ENCODE measurements around the gene PDE4C. TPM values are rescaled to one million over a fixed set of nuclear protein-coding genes. Genes with fewer than 3 reads are reported as not detected.

The PDE4C gene
- total RNA-seq, 1 donor from 2014 or later: 2.9 TPM

DNA sequence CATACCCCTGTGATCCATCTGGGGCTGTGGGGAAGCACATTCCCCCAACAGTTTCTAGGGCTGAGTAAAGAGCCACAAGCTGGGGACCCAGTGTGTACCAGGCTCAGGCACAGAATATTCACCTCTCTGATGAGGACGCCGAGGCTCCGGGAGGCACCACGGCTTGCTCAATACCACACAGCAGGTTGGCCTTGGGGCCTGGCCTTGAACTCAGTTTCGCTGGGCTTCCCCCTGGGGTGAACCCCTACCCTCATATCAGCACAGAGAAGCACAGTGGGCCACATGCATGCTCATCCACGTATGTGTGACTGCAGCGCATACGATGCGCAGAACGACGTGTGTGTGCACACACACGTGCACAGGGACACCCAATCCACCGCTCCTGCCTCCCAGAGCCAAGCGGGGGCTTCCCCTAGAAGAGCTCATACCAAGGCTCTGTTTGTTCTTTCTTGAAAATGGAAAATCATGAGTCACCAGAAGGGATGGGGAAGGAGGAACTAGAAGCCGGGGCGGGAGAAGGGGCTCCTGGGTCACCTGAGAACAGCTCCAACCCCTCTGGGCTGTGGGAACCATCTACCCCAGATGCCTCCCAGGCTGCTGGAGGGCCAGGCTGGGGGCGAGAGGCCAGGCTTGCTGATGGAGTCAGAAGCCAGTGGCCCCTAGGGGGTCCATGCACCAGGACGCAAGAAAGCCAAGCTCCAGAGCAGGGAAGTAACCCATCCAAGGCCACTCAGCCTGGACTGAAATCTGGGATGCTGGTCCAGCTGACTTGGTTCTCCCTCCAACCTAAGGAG is 4.9 kb upstream of the PDE4C start:
- Mint-ChIP-seq H3K9me3 (ENCODE audit: low read depth) (peaks cover 7% of the 10 kb centered on the region), H3K4me3 (ENCODE audit: unreplicated experiment) (no peak overlapping the region), H3K27ac (ENCODE audit: unreplicated experiment) (no peak overlapping the region), H3K27me3 (ENCODE audit: low read depth) (peaks cover 23% of the 10 kb centered on the region), H3K4me1 (ENCODE audit: low read depth) (peaks cover 22% of the 10 kb centered on the region), H3K36me3 (ENCODE audit: low read depth) (peaks cover 2% of the 10 kb centered on the region)
- no peak for DNase-seq (ENCODE audit: low spot score)
- TF ChIP-seq, protein P1, sequence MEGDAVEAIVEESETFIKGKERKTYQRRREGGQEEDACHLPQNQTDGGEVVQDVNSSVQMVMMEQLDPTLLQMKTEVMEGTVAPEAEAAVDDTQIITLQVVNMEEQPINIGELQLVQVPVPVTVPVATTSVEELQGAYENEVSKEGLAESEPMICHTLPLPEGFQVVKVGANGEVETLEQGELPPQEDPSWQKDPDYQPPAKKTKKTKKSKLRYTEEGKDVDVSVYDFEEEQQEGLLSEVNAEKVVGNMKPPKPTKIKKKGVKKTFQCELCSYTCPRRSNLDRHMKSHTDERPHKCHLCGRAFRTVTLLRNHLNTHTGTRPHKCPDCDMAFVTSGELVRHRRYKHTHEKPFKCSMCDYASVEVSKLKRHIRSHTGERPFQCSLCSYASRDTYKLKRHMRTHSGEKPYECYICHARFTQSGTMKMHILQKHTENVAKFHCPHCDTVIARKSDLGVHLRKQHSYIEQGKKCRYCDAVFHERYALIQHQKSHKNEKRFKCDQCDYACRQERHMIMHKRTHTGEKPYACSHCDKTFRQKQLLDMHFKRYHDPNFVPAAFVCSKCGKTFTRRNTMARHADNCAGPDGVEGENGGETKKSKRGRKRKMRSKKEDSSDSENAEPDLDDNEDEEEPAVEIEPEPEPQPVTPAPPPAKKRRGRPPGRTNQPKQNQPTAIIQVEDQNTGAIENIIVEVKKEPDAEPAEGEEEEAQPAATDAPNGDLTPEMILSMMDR (IDR thresholded peaks at IDR 0.05): no peak

DNA sequence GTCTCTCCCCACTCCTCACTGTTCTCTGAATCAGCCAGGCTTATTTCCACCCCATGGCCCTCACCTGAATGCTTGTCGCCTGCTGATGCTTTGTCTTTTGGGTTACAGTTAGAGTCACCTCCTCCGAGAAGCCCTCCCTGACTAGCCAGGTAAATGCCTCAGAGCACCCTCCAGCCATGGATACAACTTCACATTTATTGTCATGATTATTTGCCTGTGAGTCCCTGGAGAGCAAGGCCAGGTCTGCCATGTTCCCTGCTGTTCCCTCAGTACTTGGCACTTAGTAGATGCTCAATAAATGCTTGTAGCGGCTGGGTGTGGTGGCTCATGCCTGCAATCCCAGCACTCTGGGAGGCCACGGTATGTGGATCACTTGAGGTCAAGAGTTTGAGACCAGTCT is 3.7 kb upstream of the PDE4C start:
- H3K36me3 Mint-ChIP-seq (ENCODE audit: low read depth): peaks cover 2% of the 10 kb centered on the region
- H3K9me3 Mint-ChIP-seq (ENCODE audit: low read depth): peaks cover 7% of the 10 kb centered on the region
- TF ChIP-seq, protein P1 (IDR thresholded peaks at IDR 0.05): no peak
- no peak overlapping the region for H3K4me3 Mint-ChIP-seq (ENCODE audit: unreplicated experiment)
- H3K27me3 Mint-ChIP-seq (ENCODE audit: low read depth): peaks cover 14% of the 10 kb centered on the region
- H3K27ac Mint-ChIP-seq (ENCODE audit: unreplicated experiment): no peak overlapping the region
- peaks cover 34% of the 10 kb centered on the region for H3K4me1 Mint-ChIP-seq (ENCODE audit: low read depth)
- DNase-seq (ENCODE audit: low spot score): no peak

DNA sequence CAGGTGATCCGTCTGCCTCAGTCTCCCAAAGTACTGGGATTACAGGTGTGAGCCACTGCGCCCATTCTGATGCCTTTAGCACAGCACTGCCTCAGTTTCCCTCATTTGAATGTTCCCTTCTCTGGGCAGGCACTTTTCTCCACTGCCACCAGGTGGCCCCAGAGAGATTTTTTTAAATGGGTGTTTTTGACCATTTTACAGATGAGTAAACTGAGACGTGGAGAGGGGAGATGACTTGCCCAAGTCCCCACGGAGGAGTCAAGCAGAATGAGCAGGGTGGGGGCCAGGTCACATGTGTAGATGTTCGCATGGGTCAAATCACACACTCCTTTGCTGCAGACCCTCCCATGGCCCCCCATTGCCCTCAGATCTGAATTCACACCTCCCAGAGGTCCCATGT is 3.2 kb upstream of the PDE4C start:
- Mint-ChIP-seq H3K27ac (ENCODE audit: unreplicated experiment) (no peak overlapping the region), H3K27me3 (ENCODE audit: low read depth) (peaks cover 14% of the 10 kb centered on the region), H3K9me3 (ENCODE audit: low read depth) (peaks cover 7% of the 10 kb centered on the region), H3K36me3 (ENCODE audit: low read depth) (peaks cover 2% of the 10 kb centered on the region), H3K4me3 (ENCODE audit: unreplicated experiment) (no peak overlapping the region), H3K4me1 (ENCODE audit: low read depth) (peaks cover 38% of the 10 kb centered on the region)
- TF ChIP-seq, protein P1 (IDR thresholded peaks at IDR 0.05): peak; percentile 75
- DNase-seq (ENCODE audit: low spot score): no peak

DNA sequence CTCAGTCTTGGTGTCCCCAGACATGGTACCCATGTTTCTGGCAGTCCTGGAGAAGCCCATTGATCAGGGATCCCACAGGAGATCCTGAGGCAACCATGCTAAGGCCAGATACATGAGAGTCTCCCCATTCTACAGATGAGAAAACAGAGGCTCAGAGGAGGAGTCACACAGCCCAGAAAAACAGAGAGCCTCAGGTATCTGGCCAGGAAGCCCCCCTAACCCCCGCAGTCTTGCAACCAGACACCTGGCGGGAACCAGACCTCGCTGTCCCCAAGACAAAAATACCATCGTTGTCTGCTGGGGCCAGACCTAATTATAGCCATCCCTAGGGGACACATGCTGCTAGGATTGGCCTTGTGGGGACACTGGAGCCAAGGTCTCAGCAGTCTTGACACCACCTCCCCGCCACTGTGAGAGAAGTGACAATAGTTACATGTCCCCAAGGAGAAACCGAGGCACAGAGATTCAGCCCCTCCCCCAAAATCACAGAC is 1.6 kb upstream of the PDE4C start:
- TF ChIP-seq, protein P1 (IDR thresholded peaks at IDR 0.05): no peak
- Mint-ChIP-seq H3K4me1 (ENCODE audit: low read depth) (peaks cover 42% of the 10 kb centered on the region), H3K36me3 (ENCODE audit: low read depth) (no peaks in the 10 kb centered on the region), H3K4me3 (ENCODE audit: unreplicated experiment) (no peak overlapping the region), H3K27me3 (ENCODE audit: low read depth) (peaks cover 10% of the 10 kb centered on the region), H3K9me3 (ENCODE audit: low read depth) (no peaks in the 10 kb centered on the region), H3K27ac (ENCODE audit: unreplicated experiment) (no peak overlapping the region)
- no peak for DNase-seq (ENCODE audit: low spot score)

DNA sequence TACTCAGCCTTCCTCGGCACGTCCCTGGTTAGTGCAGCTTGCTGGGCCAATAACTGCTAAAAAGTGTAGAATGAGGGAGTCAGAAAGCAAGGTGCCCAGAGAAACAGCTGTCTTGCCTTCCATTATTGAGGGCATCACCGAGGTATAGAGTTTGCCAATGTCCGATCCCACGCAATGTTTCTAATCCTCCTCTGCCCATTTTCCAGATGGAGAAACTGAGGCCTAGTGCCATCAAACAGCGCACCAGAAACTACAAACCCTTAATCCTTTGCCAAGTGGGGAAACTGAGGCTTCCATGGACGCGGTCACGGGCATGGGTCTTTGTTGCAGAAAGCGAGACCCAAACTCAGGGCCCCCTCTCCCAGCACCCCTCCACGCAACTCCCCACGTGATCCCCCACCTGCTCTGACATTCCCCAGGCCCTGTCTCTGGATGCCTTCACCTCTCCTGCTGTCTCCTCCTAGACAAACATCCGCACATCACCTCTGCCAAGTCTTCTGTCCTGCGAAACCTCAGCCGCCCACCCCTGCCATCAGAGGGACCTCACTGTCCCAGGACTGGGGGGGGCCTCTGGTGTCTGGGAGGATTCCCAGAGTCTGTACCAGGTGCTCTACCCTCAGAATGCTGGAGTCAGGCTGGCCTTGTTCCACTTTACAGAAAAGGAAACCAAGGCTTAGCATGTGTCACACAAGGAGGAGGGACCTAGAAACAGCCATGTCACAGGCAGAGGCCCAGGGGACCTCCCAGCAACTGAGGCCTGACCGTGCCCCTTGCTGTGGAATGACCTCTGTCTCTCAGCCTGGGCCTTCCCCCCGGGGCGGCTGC is 930 bp upstream of the PDE4C start:
- Mint-ChIP-seq H3K27me3 (ENCODE audit: low read depth) (peaks cover 6% of the 10 kb centered on the region), H3K27ac (ENCODE audit: unreplicated experiment) (no peak overlapping the region), H3K4me1 (ENCODE audit: low read depth) (peaks cover 38% of the 10 kb centered on the region), H3K9me3 (ENCODE audit: low read depth) (no peaks in the 10 kb centered on the region), H3K36me3 (ENCODE audit: low read depth) (no peaks in the 10 kb centered on the region), H3K4me3 (ENCODE audit: unreplicated experiment) (no peak overlapping the region)
- DNase-seq (ENCODE audit: low spot score): no peak
- TF ChIP-seq, protein P1 (IDR thresholded peaks at IDR 0.05): no peak

All from chondrocyte (in vitro differentiated cells).